Measurements from ENCODE around the gene SLC22A14.
"Not testable (repeated sequence)": the region's sequence is repeated elsewhere in the genome, so short reads cannot be mapped to it uniquely, and the experiment has no call there.

Gene SLC22A14

GRCh38 chr3:38271553-38271952 is 10.5 kb upstream of the SLC22A14 start:
- DNase-seq = no peak

DNA sequence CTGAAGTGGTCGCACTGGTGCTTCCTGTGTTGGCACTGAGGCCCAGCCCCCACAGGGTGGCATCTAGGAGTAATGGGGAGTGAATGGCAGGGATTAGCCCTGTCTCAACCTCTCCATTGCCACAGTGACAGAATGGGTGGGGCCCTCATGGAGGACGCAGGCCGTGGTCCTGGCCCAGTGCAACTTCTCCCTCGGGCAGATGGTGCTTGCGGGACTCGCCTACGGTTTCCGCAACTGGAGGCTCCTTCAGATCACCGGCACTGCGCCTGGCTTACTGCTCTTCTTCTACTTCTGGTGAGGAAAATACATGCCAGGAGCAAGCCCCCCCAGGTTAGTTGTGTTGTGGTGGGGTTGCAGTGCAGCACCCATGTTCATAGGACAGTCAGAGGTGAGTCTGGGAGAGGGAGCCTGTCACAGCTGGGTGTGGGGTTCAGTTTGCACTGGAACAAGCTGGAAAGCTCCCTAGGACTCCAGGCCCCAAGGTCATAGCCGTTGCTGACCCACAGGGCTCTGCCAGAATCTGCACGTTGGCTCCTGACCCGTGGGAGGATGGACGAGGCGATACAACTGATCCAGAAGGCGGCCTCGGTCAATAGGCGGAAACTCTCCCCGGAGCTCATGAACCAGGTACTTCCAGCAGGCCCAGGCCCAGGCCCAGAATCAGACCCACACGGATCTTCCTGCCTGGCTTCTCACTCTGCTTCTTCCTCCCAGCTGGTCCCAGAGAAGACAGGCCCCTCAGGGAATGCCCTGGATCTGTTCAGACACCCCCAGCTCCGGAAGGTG is 7.0 kb upstream of the SLC22A14 start:
- no peak for DNase-seq

GRCh38 chr3:38275658-38276057 is 6.4 kb upstream of the SLC22A14 start:
- no peak for DNase-seq

DNA sequence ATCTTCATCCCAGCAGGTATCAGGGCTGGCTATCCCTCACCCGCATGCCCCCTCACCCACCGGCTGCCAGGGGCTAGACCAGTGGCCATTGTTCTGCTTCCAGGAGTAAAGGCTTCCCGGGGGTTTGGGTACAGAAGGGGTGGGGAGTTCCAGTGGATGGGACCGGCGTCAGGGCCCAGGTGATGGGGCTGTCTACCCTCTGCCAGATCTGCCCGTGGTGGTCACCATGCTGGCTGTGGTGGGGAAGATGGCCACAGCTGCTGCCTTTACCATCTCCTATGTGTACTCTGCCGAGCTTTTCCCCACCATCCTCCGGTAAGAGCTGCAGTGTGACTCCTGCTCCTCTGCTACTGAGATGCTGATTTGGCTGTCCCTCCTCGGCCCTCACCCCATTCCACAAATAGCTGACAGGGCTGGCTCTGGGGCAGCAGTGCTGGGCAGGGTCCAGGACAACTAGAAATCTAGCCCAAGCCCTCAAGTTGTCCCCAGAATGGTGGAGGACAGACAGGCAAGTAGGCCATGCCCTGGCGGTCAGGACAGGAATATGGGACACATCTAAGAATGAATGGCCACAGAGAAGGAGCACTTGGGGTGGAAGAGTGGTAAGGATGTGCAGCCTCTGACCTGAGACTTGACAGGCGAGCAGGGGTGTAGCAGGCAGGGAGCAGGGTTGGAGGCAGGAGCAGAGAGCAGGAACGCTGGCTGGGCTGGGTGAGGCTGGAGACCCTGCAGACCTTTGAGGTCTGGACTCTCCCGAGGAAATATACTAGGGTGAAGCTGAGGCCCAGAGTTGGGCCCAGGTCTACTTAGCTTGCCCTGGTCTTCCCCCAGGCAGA is 5.8 kb upstream of the SLC22A14 start:
- DNase-seq = no peak

GRCh38 chr3:38276917-38277630 is 5.0 kb upstream of the SLC22A14 start:
- no peak for DNase-seq

DNA sequence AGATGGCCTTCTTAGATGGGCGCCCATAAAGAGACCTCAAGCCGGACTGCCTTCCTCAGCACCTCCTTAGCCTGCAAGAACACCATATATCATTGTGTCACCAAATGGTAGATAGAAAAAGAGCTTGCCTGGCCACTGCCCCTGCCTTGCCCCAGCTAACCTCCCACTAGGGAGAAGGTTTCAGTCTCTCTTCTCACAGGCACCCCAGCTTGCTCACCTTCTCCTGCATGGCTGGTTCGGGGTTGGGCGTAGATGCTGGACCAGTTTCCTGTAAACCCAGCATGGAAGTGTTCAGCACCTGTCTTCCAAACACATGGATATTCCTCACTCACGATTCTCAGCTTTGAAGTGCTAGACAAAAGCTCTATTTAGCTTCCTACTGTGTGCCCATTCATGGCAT is 3.3 kb upstream of the SLC22A14 start:
- DNase-seq = no peak

DNA sequence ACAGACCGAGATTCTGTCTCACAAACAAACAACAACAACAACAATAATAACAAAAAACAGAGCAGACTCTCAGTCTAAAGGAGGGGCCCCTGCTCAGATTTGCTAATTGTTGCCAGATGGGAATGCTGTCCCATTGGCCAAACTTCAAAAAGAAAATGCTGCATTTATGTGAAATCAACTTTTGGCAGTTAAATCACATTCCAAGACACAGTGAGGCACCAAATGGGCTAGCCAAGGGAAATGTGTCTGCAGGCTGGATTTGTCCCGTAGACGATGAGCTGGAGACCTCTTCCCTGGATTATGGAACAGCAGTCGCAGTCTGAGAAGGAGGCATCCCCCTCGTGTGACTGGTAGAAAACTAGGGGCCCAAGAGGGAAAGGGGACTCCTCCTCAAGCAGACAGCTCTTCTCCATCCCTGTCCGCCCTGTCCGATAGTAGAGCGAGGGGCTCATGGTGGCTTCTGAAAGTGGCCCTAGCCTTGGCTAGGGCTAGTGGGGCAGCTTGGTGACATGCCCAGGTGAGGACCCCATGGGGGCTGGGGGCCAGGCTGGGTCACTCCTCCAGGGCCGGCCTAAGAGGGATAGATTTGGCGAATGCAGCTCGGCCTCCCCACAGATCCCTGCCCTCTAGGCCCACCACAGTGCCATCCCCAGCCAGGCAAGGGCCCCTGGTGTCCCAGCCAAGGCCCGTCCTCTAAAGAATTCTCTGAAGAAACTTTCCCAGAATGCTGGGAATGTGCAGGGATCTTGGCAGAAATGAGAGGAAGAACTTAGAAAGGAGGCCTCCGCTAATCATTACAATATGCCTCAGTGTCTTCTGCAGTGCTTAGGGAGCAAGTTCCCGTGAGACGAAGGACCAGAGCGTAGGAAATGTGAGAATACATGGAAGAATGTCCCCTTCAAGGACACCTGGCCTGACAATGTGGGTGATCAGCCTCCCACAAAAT is 2.0 kb downstream of the SLC22A14 start:
- DNase-seq = no peak

- no peak for DNase-seq
These were observed 2.7 kb downstream of the SLC22A14 start for GRCh38 chr3:38284756-38285150.

DNA sequence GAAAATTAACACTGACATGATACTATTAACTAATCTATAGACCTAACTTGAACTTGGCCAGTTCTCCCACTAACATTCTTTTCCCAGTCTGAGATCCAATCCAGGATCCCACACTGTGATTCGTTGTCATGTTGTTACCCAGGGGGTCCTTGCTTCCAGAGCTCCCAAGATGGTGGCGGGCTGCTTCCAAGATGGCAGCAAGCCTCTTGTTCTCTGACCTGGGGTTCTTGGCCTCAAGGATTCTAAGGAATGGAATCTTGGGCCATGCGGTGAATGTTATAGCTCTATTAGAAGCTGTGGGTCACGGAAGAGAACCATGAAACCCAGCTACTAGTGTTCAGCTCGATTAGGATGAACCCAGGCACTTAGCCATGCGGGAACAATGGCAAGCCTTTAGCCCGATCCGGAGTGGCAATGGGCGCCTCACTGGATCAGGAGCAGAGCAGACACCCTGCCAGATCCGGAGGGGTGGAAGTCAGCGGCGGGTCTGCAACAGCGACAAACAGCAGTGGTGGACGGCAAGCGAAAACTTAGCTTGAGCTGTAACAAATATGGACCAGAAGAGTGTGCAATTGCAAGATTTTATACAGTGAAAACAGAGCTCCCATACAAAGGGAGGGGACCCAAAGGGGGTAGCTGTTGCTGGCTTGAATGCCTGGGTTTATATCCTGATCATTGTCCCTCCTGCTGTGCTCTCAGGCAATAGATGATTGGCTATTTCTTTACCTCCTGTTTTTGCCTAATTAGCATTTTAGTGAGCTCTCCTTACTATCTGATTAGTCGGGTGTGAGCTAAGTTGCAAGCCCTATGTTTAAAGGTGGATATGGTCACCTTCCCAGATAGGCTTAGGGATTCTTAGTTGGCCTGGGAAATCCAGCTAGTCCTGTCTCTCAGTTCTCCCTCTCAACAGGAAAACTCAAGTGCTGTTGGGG is 7.5 kb downstream of the SLC22A14 start:
- not testable (repeated sequence) for DNase-seq

- not testable (repeated sequence) for DNase-seq
These were observed 15.0 kb downstream of the SLC22A14 start for GRCh38 chr3:38297053-38297452.

DNA sequence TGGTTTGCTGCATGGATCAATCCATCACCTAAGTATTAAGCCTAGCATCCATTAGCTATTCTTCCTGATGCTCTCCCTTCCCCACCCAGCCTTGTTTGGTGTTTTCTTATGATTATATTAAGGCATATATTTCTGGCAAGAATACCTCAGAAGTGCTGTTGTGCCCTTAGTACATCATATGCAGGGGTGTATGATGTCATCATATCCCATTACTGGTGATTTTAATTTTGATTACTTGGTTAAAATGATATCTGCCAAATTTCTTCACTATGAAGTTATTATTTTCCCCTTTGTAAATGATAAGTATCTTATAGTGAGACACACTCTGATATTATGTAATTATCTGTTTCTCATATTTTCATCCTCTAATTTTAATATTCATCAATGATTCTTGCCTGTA is 15.4 kb downstream of the SLC22A14 start:
- no peak for DNase-seq

DNA sequence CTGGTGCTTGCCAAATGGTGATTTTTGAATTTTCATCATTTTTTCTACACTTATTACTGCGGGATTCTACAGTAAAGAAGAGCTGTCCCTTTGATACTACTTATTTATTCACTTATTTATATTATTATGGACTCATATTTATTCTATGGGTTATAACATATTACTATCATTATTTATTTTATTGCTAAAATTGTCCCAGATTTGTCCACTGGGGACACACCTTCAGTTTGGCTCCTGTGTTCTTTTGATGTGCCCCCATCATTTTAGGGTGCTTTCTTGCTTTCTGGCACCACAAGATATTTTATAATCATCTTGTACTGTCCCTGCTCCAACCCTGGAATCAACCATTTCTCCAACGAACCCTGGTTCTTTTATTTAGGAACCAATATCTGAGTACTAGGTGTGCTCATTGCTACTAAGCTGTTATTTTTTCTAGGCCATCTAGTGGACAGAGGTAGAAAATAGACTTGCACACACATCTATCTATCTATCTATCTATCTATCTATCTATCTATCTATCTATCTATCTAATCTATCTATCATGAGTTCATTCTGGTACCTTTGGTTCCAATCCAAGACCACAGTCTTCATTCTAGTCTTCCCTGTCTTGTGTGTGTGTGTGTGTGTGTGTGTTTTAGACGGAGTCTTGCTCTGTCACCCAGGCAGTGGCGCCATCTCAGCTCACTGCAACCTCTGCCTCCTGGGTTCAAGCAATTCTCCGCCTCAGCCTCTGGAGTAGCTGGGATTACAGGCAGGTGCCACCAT is 16.0 kb downstream of the SLC22A14 start:
- no peak for DNase-seq

GRCh38 chr3:38306941-38307340 is 24.8 kb downstream of the SLC22A14 start:
- no peak for DNase-seq

DNA sequence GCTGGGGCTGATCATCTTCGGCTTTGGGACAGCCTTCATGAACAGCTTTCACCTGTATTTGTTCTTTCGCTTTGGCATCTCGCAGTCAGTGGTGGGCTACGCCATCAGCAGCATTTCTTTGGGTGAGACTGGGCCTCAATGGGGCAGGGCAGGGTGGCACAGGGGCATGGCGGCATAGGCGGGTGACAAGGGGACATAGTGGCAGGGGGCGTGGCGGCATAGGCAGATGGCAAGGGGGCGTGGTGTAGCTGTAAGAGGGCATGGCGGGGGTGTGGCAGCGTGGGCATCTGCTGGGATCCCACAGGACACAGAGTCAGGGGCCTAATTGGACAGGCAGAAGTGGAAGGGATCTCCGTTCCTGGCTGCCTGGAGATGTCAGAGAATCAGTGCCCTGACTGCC is 25.5 kb downstream of the SLC22A14 start:
- no peak for DNase-seq

GRCh38 chr3:38308456-38308855 is 26.4 kb downstream of the SLC22A14 start:
- DNase-seq = no peak

DNA sequence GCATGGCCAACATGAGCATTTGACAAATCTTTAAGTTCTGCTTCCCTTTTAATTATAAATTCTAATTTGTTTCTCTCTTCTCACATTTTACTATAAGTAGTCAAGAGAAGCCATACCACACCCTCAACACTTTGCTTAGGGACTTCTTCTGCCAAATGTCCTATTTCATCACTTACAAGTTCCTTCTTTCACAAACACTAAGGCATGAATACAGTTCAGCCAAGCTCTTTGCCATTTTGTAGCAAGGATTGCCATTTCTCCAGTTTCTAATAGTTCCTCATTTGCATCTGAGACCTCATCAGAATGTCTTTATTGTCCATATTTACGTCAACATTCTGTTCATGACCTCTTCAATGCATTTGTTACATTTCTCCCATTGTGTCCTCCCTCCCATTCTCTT is 29.4 kb downstream of the SLC22A14 start:
- DNase-seq = no peak

- DNase-seq = no peak
These were observed 29.8 kb downstream of the SLC22A14 start for GRCh38 chr3:38311941-38312340.

GRCh38 chr3:38312356-38312755 is 30.3 kb downstream of the SLC22A14 start:
- no peak for DNase-seq

DNA sequence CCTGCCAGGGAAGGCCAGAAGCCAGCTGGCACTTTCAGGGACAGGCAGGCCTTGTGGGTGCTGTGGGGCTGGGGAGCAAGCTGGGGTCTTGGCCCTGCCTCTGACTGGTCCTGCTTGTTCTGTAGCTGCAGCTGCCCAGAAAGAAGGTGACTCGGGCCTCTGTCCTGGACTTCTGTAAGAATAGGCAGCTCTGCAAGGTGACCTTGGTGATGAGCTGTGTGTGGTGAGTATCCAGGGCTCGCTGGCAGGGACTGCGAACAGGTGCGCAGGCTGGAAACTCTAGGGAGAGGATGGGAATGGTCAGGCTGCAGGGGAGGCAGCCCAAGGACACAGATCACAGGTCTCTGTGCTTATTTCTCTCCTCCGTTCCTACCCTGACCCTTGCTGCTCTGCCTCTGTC is 31.2 kb downstream of the SLC22A14 start:
- no peak for DNase-seq

GRCh38 chr3:38313695-38314094 is 31.6 kb downstream of the SLC22A14 start:
- no peak for DNase-seq

Measured in NCI-H1694 treated with DMSO at 0.1 percent for 48 hours (cell line).